ENCODE data around the gene C18orf54.

The C18orf54 gene

DNA sequence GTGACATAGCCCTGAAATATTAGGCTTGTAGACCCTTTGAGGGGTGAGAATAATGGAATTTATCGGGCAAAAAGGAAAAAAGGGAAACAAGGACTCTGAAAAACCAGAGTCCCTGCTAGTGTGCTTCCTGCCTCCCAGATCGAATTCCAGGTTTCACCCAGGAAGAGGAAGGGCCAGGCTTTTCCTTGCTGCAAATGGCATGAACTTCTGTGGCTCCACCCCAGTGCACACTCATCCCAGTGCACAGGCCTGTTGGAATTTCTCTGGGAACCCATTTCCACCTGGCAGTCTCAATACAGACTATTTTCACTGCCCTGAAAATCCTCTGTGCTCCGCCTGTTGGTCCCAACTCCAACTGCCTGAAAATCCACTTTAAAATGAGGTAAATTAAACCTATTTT is 29.9 kb downstream of the C18orf54 start:
- DNase-seq (ENCODE audit: low spot score), result no peak

- DNase-seq (ENCODE audit: low spot score), result no peak
Measured at GRCh38 chr18:54388203-54389142, 30.8 kb downstream of the C18orf54 start.

DNA sequence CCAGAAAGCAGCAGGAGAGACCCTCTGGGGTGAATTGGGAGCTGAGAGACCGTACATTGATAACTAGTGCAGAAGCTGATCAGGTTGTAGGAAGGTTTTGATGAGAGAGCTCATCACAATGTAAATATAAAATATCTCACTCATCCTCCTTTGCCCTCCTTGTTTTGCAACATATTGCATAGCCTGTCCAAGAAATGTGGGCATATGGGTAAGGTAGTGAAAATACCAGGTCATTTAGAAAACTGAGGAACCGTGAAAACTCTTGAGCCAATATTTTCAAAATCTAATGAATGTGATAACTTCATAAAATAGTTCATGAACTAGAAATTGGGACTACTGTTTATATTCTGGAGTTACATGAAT is 31.4 kb downstream of the C18orf54 start:
- no peak for DNase-seq (ENCODE audit: low spot score)

- DNase-seq (ENCODE audit: low spot score), result no peak
Measured at GRCh38 chr18:54390838-54391237, 33.1 kb downstream of the C18orf54 start.

- peak; percentile 49 for DNase-seq (ENCODE audit: low spot score)
Measured at GRCh38 chr18:54392543-54393023, 34.9 kb downstream of the C18orf54 start.

DNA sequence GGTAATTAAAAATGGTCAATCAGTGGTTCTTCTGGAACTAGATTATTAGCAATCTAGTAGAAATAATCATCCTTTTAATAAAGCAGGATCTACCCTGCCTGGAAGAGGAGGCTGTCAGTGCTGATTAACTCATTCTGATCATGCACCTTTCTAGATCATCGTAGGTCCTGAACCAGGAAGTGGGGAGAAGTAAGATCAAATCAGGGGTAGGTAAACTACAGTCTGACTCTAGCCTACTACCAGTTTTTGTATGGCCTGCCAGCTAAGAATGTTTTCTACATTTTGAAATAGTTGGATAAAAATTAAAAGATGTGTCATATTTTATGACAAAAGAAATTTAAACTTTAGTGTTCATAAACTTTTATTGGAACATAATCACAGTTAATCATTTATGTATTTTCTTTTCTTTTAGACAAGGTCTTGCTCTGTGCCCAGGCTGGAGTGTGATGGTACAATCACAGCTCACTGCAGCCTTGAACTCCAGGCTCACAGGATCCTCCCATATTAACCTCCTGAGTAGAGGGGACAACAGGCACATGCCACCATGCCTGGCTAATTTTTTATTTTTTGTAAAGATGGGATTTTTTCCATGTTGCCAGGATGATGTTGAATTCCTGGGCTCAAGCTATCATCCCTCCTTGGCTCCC is 36.1 kb downstream of the C18orf54 start:
- DNase-seq (ENCODE audit: low spot score), result no peak

DNA sequence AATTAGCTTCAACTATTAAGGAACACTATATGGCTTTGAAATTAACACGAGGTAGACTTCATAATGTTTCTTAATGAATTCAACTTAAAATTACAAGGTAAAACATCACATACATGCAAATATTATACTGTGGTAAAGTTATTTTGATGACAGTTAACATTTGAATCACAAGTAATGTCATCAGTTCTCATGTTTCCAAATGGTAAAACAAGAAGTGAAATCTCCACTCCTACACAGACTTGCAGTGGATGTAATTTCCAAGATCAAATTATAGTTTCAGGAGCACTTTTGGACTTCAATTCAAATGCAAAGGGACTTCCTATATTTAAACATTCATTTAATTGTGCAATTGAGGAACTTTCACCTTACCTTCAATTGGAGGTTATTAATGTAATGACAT is 39.1 kb downstream of the C18orf54 start:
- no peak for DNase-seq (ENCODE audit: low spot score)

- no peak for DNase-seq (ENCODE audit: low spot score)
Measured at GRCh38 chr18:54405290-54405689, 47.6 kb downstream of the C18orf54 start.

- no peak for DNase-seq (ENCODE audit: low spot score)
Measured at GRCh38 chr18:54411781-54412180, 54.1 kb downstream of the C18orf54 start.

DNA sequence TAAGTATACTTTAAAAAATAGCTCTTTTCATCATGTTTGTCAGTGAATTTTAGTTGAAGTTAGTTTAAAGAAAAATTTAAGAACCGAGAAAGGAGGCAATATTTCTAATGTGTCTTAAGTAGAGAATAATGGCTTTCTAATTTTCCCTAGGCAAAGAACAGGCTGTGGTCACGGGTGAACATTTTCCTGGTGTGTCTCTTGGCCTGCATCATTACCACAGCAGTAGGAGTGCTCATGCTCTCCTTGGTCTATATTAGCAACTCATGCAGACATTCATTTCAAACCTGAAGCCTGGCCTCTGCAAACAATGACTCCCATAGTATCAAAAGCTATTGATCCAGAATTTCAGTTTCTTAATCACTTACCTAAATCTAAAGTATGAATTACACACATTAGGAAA is 57.4 kb downstream of the C18orf54 start:
- no peak for DNase-seq (ENCODE audit: low spot score)

GRCh38 chr18:54416436-54416835 is 58.7 kb downstream of the C18orf54 start:
- DNase-seq (ENCODE audit: low spot score), result no peak

DNA sequence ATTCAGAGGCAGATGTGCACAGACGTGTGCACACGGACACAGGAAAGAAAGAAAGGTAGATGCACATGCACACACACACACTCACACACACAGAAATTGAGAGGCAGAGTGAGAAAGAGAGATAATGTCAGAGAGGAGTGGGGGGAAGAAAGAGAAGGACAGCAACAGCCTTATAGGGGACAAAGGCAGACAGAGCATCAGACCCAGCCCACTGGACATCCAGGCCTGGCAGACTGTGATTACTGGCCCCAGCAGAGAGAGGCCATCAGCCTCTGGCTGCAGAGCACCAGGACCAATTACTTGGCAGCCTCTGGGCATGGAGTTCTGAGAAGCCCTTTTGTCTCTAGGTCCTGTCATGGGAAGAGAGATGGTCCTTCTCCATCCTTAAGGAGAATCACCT is 66.1 kb downstream of the C18orf54 start:
- no peak for DNase-seq (ENCODE audit: low spot score)

- no peak for DNase-seq (ENCODE audit: low spot score)
Measured at GRCh38 chr18:54426085-54426665, 68.5 kb downstream of the C18orf54 start.

Measured in germinal center (tissue), 1 donor.